EH (cell line): Measurements from ENCODE around the gene RMND5B.
"Not testable (repeated sequence)": the region's sequence is repeated elsewhere in the genome, so short reads cannot be mapped to it uniquely, and the experiment has no call there.

ENCODE experiments used
- DNase-seq: peaks from one replicate; pipeline ENCODE4 v3.0.0-alpha.2; 2015; ENCODE audit warnings: low read depth

RMND5B gene, protein sequence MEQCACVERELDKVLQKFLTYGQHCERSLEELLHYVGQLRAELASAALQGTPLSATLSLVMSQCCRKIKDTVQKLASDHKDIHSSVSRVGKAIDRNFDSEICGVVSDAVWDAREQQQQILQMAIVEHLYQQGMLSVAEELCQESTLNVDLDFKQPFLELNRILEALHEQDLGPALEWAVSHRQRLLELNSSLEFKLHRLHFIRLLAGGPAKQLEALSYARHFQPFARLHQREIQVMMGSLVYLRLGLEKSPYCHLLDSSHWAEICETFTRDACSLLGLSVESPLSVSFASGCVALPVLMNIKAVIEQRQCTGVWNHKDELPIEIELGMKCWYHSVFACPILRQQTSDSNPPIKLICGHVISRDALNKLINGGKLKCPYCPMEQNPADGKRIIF

DNA sequence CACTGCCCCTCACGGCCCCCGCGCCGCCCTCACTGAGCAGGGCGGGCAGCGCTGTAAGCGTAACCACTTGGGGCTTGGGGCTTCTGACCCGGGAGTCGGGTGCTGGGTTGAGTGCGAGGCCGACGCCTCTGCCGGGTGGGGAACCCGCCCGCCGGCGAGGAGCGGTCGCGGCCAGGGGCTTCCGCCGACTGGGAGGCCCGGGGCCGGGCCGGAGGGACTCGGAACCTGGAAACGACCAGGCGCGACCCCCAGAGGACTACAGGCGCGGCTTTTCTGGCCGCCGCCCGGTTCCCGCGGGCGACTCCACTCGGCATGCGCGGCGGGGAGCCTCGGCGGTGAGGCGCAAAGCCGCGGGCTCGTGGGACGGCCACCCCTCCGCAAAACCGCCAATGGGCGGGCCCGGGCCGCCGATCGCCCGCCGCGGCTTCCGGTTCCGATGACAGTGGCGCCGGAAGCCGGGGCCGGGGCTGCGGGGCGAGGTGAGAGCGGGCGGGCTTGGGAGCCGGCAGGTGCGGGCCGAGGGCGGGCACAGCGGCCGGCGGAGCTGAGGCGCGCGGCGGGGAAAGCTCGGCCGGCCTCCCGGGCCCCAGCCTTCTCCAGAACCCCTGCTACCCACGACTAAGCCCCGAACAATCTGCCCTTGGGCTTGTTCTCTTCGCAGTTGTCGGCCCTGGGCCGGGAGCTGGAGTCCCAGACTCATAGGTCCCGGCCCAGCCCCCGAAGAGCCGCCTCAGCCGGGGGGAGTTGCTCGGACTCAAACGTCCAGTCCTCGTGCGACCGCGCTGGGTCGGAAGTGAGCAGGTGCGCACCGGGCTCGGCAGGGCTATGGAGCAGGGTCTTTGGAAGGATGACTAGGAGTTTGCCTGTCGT is at the start of gene RMND5B:
Gene RMND5B (plus strand): TSS at position 439 of the 870 bp plus-strand sequence. CDS start 7,106 bp downstream, outside the sequence.
- peak; percentile 77 for DNase-seq

DNA sequence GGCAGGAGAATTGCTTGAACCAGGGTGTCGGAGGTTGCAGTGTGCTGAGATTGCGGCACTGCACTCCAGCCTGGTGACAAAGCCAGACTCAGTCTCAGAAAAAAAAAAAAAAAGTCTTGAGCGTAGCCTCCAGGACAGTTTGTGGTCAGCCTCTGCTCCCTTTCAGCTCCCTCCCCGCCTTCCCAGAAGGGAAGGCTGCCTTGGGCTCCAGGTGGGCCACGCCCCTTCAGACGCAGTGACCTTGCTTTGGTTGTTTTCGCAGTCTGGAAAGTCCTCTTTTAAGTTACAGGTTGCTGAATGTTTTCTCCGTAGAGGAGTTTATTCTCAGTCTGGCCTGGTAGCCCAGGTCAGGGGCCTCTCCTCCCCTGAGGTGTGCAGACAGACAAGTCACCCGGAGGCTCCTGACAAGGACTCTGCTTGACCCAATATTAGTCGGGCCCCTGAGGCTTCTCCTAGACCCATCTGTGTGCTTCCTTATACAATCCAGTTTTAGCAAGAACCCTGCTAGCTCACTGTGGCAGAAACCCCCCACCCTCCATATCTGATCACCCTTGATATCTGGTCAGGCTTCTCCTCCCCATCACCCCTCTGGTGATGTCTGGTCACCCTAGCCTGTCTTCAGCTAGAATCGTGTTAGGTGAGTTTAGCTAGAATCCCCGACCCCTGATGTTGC is 49.1 kb upstream of the RMND5B start:
- DNase-seq: no peak

DNA sequence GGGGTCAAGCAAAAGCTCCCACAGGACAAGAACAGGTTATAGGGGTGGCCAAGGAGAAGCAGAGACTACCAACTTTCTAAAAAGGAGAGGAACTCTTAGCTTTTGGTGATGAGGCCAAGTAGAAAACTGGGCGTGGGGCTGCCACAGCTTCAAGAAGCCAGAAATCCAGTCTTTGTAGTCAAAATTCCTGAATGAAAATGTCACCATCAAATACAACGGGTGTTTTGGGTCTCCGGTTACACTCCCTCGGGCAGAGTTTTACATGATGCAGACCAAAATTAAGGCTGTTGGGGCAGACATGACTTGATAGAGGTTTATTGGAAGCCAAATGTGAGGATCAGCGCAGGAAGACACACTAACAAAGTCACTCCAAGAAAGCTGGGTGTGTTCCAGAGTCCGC is 46.9 kb upstream of the RMND5B start:
- DNase-seq: no peak

DNA sequence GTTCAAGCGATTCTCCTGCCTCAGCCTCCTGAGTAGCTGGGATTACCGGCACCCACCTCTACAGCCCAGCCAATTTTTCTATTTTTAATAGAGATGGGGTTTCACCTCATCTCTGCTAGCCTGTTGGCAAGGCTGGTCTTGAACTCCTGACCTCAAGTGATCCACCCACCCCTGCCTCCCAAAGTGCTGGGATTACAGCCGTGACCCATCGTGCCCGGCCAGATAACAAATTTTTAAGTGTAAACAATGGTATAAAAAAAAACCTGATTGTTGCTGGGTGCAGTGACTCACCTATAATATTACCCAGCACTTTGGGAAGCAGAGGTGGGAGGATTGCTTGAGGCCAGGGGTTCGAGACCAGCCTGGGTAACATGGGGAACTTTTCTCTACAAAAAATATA is 45.5 kb upstream of the RMND5B start:
- no peak for DNase-seq

DNA sequence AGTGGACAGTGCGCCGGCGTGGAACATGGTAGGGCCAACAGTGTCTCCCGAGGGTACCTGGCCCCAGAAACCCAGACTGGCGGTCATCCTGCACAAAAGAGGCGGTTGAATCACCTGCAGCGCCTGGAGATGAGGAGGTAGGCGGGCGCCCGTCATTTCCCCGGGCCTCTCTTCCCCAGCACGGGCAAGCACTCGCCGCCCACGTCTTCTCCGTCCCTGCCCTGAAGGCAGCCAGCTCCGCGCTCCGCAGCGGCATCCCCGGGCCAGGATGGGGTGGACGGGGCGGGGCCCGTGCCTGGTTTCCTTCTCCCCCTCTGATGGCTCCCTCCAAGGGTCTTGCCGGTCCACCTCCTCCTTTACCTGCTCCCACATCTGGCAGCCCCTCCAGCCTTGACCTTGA is 44.5 kb upstream of the RMND5B start:
- DNase-seq: no peak

DNA sequence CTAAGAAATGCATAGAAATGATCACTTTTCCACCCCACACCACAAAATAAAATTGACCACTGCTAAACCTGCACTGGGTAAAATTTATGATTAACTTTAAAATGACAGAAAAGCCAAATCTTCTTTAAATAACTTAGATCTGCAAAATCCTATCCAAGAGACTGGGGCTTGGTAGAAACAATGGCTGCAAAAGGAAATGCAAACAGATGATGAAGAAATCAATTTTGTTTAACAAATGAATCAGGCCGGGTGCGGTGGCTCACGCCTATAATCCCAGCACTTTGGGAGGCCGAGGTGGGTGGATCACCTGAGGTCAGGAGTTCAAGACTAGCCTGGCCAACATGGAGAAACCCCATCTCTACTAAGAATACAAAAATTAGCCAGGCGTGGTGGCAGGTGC is 43.6 kb upstream of the RMND5B start:
- DNase-seq: not testable (repeated sequence)

DNA sequence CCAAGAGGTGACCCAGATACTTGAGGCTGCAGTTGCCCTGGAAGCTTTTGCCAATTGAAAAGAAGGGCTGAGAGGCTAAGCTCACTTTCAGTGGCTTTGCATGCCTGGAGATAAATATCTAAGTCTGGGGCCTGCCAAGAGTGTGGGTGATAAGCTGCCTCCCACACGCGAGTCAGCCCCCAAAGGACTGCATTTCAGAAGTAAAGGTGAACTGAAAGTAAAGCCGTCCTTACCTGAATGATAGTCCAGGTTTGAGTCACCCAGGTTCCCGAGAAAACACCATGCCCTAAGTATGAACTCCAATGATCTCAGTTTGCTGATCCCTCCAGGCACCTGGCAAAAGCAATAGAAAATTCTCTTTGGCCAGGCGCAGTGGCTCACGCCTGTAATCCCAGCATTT is 40.0 kb upstream of the RMND5B start:
- no peak for DNase-seq

DNA sequence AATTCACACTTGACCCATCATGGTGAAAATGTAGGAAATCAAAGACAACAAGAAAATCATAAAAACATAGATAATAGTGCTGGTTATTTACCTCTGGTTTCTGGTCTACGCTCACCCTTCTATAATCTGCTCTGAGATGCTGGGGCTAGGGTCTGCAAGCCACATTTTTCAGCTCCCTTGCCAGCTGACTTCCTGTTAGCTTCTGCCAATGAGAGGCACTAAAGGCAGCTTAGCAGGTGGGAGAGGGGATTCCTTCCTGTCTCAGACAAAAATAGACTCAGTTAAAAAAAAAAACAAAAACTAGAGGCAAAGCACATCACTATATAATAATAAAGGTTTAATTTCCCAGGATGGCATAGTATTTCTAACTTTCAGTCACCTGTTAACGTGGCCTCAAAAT is 37.7 kb upstream of the RMND5B start:
- no peak for DNase-seq

DNA sequence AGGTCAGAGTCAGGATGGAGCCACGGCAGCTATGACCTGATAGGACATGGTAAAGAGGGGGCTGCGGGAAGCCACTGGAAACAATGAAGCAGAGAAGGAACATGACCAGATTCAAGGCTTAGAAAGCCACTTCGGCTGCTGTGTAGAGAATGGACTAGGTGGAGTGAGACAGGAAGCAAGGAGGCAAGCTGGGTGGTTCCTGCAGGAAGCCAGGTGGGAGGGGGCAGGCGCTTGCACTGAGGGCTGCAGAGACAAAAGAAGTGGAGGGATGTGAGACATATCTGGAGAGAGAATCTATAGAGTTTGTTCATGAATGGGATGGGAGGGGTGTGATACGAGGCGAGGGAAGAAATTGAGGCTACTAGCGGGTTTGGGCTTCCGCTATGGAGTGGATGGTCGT is 36.5 kb upstream of the RMND5B start:
- DNase-seq: no peak

DNA sequence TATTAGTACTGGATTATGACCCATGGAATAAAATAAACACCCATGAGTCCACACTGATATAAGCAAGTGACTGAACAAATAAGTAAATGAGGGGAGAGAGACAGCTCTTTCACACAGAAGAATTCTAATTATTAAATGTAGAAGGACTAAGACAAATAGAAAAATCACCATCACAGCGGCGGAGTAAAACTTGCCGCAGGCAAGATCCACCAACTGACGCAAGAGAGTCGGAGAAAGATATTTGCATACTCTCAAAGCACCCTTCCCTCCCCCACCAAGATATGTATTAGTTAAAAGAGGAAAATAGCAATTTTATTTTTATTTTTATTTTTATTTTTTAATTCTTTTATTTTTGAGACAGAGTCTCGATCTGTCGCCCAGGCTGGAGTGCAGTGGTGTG is 32.1 kb upstream of the RMND5B start:
- DNase-seq: no peak

DNA sequence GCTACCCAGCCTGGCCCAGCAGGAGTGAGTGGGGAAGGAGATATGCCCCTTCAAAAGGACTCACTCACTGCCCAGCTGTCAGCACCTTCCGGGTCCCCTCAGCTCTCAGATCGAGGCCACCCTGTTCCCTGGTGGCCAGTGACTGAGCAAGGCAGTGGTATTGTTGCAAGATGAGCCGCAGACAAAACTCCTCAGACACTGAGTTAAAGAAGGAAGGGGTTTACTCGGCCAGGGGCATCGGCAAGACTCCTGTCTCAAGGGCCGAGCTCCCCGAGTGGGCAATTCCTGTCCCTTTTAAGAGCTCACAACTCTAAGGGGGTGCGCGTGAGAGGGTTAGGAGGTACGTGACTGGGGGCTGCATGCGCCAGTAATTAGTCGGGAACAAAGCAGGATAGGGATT is 27.2 kb upstream of the RMND5B start:
- no peak for DNase-seq

DNA sequence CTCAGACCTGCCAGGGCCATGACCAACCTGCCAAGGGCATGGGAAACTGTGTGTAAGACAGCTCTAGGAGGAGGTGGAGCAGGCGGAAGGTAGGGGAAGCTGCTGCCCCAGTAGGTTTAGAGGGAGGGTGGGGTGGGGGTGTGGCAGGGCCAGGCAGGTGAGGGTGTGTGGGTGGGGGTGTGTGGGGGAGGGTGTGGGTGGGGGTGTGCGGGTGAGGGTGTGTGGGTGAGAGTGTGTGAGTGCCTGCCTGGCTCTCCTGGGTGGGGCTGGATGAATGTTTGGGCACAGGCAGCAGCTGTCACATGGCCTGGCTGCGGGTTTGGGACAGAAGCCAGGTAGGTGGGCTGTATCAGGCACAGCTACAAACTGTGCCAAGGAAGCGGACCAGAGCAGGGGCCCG is 26.3 kb upstream of the RMND5B start:
- no peak for DNase-seq

DNA sequence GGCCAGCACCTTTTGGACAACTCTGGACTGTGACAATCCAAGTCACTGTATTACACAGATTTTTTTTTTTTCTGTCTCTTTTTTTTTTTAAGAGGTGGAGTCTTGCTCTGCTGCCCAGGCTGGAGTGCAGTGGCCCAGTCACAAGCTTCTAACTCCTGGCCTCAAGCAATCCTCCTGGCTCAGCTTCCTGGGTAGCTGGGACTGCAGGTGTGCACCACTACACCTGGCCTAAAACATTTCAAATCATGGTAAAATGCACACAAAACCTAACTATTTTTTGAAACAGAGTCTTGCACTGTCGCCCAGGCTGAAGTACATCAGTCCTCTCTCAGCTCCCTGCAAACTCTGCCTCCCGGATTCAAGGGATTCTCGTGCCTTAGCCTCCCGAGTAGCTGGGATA is 24.7 kb upstream of the RMND5B start:
- no peak for DNase-seq

DNA sequence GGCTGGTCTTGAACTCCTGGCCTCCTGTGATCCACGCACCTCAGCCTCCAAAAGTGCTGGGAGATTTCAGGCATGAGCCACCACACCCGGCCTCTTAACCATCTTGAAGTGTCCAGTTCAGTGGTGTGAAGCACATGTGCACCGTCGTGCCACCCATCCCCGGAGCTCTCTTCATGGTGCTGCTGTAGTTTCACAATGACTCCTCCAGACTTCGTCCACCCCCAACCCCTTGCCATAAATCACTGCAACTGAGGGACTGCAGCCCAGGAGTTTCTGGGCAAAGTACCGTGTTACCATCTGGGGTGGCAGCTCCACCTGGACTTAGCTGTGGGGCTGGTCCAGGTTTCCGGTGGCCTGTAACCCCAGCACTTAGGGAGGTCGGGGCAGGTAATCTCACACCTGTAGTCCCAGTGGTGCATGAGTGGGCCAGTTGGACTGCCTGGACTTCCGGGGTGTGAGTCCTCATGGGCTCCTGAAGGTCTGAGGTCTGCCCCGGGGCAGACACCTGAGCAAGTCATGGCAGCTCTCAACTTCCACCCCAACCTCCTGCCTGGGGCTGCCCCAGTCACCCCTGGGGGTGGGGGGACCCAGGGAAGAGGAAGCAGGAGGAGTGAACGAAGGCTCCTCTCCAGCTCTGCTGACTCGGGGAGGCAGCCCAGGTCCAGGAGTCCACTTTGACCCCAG is 24.1 kb upstream of the RMND5B start:
- DNase-seq: no peak

DNA sequence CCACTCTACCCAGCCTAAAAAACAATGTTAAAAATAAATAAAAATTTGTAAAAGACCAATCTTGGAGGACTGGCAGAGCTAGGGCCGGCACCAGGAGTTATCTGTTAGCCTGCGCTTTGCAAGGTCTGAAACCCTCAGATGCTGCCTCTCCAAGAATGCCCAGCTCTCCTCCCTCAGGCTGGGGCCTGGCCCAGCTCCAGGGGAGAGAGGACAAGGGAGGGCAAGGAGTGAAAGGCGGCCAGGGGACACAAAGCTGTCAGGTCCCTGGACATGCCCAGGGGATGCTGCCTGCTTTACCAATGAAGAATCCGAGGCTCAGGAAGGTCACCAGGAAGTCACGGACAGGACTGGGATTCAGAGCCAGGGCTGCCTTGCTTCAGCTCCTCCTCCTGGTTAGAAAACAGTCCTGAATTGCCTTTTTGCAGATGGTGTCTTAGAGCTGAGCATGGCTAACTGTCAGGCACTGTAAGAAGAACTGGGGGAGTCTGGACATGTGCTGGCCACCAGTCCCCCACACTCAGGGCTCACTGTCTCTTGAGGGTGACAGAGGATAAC is 23.0 kb upstream of the RMND5B start:
- DNase-seq: no peak

DNA sequence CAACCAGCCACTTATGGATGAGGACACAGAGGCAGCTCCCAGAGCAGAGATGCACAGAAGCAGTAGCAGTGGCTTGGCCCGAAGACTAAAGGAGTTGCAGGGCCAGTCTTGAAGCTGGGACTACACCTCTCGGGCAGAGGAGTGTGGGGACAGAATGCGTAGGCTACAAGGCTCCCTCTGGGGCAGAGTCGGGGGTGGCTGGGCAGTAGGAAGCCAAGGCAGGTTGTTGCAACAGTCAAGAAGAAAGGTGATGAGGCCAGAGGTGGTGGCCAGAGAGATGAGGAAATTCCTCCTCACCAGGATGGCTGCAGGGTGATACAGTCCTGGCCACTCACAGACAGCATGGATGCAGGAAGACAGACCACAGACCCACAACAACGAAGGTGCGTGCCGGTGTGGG is 22.4 kb upstream of the RMND5B start:
- no peak for DNase-seq

DNA sequence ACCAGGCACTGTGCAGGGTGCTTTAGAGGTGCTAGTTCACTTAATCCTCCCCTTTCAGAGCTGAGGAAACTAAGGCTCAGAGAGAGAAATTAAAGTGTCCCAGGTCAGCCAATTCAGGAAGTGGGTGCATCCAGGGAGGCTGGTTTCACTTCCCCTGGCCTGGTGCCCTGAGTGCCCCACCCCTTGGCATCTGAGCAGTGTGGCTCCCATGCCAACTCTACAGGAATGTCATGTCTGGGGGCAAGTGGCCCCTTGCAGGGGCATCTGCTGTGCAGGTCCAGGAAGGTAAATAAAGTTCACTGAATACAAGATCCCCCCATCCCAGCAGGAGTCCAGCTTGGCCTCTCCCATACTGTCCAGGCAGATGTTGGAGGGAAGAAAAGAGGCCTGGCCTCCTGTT is 21.8 kb upstream of the RMND5B start:
- DNase-seq: no peak

DNA sequence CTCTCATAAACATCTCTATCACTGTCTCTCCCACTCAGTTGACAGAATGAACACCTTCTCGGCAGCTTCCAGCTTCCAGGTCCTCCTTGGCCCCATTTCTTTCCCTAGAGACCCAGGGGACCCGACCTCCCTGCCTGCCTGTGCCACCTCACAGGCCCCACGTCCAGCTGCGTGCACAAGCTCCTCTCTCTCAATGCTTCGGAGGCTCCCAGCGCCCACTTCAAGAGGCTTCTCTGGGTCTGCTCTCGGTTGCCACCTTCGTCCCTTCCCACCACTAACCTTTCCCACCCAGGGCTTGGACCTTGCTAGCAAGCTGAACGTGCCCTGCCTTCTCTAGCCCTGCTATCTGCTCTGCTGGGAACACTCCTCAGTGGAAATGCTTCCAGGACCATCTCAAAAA is 20.3 kb upstream of the RMND5B start:
- DNase-seq: no peak

DNA sequence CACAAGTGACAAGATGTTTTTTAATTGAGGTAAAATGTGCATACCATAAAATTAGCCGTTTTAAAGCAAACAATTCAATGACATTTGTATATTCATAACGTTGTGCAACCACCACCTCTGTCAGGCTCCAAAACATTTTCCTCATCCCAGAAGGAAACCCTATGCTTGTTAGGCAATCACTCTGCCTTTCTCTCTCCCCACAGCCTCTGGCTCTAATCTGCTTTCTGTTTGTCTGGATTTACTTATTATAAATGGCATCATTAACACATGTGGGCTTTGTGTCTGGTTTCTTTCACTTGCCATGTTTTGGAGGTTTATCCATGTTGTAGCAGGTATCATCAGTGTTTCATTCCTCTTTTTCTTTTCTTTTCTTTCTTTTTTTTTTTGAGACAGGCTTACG is 18.9 kb upstream of the RMND5B start:
- DNase-seq: peak; percentile 23

DNA sequence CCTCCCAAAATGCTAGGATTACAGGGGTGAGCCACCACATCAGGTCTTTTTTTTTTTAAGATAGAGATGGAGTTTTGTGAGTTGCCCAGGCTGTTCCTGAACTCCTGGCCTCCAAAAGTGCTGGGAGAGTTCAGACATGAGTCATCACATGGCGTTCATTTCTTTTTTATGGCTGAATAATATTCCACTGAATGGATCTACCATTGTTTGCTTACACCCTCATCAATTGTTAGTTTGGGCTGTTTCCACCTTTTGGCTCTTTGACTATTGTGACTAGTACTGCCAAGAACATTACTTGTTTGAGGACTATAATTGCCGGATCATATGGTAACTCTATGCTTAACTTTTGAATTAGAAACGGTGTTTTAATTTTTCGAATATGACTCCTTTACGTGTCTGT is 18.3 kb upstream of the RMND5B start:
- DNase-seq: no peak

DNA sequence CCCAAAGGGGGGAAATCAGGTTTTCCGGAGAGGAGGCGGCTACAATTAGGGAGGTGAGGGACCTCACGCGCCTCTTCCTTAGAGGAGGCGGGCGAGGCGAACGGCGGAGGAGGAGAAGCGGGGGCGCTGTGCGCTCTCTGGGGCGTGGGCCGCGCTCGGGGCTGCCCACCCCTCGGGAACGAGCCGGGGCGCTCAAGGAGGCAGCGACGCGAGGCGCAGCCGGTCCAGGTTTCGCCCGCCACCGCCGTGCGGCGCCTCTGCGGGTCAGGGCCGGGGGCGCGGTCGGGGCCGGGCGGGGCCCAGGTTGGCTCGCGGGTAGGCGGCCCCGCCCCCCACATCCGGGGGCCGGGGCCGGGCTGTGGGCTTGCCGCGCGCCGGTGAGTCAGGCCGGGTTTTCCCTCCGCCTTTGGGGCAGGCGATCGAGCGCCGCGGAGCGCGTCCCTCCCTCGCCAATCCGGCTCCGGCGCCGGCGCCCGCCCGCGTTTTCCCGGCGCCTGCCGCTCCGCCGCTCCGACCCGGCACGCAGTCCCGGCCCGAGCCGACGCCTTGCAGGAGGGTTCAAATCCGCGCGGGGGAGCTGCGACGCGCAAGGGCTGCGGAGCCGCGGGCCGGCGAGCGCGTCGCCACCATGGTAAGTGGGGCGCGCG is 17.6 kb upstream of the RMND5B start, which contains the start of gene N4BP3:
Gene N4BP3 (plus strand): TSS at position 392 of the 647 bp plus-strand sequence. CDS start 6,052 bp downstream, outside the sequence.
- DNase-seq: peak; percentile 43
